Activated naive CD4-positive, alpha-beta T cell treated with anti-CD3 and anti-CD28 coated beads, Interleukin-2, amount 50 U/mL, for 72 hours (primary cell): ENCODE results near the gene FRG2. TPM values are rescaled to one million over a fixed set of nuclear protein-coding genes. Genes with fewer than 3 reads are reported as not detected.
A peak's percentile ranks its signal among the peaks of the same experiment; 100 is the strongest.
"Not testable (repeated sequence)": the region's sequence is repeated elsewhere in the genome, so short reads cannot be mapped to it uniquely, and the experiment has no call there.

Source experiments
- ATAC-seq, 2 donors: fragments of 150-1000 bp; cut with Tn5 transposase; 2 replicates each; pipeline ENCODE4 v1.10.0; 2021; ENCODE audit warnings: mild to moderate bottlenecking in 2 of 2, moderate library complexity in 2 of 2
- DNase-seq, 2 donors: peaks; one replicate each; pipeline ENCODE4 v3.0.0; 2021 to 2022; ENCODE audit warnings: low spot score in 2 of 2
- H3K27ac Mint-ChIP-seq, 2 donors: one replicate each; pipeline ENCODE4 v1.8.0; 2022; ENCODE audit warnings: mild to moderate bottlenecking in 2 of 2, mixed read lengths in 2 of 2
- H3K36me3 Mint-ChIP-seq, 2 donors: one replicate each; pipeline ENCODE4 v1.8.0; 2022; ENCODE audit warnings: mixed read lengths in 2 of 2
- H3K9me3 Mint-ChIP-seq, 2 donors: one replicate each; pipeline ENCODE4 v1.8.0; 2022; ENCODE audit warnings: mixed read lengths in 2 of 2
- total RNA-seq, 2 donors: library from RNA; stranded (reverse); gene quantifications; one replicate each; pipeline ENCODE4 v1.2.3, GENCODE V29; 2022

Gene FRG2
- total RNA-seq, 2 donors from 2014 or later: 0.11 TPM; not detected in 1

DNA sequence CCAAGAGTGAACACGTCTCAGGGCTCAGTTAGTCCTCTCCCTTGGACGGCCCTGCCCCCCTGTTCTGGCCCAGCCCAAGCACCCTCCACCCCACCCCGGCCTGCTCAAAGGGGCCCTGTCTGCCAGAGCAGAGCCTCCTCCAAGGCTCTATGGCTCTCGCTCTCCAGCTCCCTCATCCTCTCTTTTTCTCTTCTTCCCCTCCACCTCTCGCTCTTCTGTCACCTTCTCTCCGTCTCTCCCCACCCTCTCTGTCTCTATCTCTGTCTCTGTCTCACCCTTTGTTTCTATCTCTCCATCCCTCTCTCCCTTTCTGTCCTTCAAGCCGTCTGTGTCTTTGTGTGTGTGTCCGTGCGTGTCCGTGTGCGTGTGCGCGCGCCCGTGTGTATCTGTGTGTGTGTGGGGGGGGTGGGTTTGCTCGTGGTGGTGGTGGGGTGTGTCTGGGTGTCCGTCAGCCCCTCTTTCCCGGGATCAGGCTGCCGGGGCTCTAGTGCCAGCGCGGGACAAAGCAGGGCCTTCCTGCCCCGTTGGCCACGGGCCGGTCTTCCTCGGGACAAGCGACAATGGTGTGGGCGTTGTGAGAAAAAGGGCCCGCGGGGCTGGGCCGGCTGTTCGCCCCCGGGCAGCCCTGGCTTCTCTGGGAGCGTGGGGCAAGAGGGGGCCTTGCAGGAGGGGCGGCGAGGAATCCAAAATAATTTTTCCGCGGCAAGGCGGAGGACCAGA lies 8.7 kb downstream of the FRG2 start:
- H3K36me3 Mint-ChIP-seq: peaks cover 0 to 46% of the 10 kb centered on the region in 2 donors
- peak overlapping the region in 1 of 2 donors; percentile 19 for H3K27ac Mint-ChIP-seq
- DNase-seq: peak in 1 of 2 donors; percentile 4
- H3K9me3 Mint-ChIP-seq: peaks cover 0 to 4% of the 10 kb centered on the region in 2 donors
- ATAC-seq: no peak

DNA sequence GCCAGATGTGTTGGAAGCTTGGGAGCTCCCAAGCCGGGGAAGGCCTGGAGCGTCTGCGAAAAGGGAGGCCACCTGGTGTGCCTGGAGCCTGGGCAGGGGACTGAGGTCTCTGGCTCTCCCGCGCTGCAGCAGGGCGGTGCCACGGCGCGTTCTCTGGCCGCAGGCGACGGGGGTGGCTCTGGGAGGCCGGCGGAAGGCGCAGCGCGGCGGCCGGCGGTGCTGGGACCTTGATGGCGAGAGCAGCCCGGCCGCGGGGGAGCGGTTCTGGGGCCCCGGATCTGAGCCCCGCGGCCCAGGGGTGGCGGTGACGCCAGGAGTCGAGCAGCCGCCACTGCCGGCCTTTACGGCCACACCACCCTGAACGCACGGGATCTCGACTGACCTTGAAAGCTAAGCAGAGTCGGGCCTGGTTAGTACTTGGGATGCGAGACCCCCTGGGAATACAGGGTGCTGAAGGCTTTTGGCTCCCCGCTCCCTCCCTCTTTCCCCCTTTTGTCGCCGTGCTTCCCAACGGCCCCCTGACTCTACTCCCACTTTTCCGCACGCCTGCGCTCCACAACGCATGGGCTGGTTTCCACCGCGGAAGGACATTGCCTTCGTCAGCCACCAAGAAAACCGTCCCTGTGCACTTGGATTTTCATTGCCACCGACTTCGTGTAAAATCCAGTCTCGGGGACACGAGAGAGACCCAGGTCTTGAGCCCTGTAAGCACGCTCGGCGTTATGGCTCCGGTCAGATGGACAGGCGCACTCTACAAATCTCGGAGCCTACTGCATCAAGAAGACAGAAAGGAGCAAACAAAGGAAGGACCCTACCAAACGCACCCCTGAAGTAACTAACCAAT lies 9.5 kb downstream of the FRG2 start:
- no peak overlapping the region for H3K27ac Mint-ChIP-seq
- no peak for ATAC-seq
- H3K9me3 Mint-ChIP-seq: peaks cover 0 to 4% of the 10 kb centered on the region in 2 donors
- peak in 1 of 2 donors; percentile 13 for DNase-seq
- peaks cover 0 to 50% of the 10 kb centered on the region in 2 donors for H3K36me3 Mint-ChIP-seq

DNA sequence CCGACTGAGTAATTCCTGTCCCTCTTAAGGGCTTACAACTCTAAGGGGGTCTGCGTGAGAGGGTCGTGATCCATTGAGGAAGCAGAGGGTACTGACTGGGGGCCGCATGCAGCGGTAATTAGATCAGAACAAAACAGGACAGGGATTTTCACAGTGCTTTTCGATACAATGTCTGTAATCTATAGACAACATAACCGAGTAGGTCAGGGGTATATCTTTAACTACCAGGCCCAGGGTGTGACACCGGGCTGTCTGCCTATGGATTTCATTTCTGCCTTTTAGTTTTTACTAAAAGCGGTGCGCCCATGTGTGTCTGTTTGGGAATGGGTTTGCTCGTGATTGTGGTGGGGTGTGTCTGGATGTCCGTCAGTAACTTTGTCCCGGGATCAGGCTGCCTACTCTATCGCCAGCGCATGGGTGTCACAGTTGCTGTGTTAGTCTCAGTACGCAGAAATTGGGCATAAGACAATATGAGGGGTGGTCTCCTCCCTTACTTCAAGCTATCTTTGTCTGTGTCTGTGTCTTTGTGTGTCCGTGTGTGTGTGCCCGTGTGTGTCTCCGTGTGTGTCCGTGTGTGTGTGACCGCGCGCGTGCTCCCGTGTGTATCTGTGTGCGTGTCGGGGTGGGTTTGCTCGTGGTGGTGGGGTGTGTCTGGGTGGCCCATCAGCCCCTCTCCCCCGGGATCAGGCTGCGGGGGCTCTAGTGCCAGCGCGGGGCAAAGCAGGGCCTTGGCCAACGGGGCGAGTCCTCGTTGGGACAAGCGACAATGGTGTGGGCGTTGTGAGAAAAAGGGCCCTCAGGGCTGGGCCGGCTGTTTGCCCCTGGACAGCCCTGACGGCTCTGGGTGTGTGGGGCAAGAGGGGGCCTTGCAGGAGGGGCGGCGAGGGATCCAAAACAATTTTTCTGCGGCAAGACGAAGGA lies 10.4 kb downstream of the FRG2 start:
- no peak for ATAC-seq
- H3K9me3 Mint-ChIP-seq: peaks cover 0 to 4% of the 10 kb centered on the region in 2 donors
- H3K27ac Mint-ChIP-seq: peak overlapping the region in 1 of 2 donors; percentile 37
- peak in 1 of 2 donors; percentile 2 for DNase-seq
- peaks cover 0 to 49% of the 10 kb centered on the region in 2 donors for H3K36me3 Mint-ChIP-seq

DNA sequence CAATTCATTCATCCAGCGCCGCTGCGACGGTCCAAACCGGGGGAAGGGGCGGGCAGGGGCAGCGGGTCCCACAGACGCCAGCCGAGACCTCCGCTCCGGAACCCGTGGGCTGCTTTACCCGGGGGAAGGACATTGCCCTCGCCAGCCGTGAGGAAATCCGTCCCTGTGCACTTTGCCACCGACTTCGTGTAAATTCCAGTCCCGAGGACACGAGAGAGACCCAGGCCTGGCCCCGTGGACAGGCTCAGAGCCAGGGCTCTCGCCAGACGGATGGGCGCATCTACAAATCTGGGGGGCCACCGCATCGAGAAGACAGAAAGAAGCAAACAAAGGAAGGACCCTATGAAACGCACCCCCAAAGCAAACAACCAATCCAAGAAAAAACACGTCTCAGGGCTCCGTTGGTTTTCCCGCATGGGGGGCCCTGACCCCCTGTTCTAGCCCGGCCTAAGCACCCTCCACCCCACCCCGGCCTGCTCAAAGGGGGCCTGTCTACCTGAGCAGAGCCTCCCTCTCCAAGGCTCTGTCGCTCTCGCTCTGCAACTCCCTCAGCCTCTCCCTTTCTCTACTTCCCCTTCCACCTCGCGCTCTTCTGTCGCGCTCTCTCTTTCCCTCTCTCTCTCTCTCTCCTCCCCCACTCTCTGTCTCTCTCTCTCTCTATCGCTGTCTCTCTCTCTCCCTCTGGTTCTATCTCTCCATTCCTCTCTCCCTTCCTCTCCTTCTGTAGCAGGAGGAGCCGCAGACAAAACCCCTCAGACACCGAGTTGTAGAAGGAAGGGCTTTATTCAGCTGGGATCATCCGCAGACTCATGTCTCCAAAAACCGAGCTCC lies 11.3 kb downstream of the FRG2 start:
- peaks cover 0 to 46% of the 10 kb centered on the region in 2 donors for H3K36me3 Mint-ChIP-seq
- peak overlapping the region in 1 of 2 donors; percentile 37 for H3K27ac Mint-ChIP-seq
- ATAC-seq (no peak), DNase-seq (peak in 1 of 2 donors; percentile 3)
- peaks cover 0 to 4% of the 10 kb centered on the region in 2 donors for H3K9me3 Mint-ChIP-seq

DNA sequence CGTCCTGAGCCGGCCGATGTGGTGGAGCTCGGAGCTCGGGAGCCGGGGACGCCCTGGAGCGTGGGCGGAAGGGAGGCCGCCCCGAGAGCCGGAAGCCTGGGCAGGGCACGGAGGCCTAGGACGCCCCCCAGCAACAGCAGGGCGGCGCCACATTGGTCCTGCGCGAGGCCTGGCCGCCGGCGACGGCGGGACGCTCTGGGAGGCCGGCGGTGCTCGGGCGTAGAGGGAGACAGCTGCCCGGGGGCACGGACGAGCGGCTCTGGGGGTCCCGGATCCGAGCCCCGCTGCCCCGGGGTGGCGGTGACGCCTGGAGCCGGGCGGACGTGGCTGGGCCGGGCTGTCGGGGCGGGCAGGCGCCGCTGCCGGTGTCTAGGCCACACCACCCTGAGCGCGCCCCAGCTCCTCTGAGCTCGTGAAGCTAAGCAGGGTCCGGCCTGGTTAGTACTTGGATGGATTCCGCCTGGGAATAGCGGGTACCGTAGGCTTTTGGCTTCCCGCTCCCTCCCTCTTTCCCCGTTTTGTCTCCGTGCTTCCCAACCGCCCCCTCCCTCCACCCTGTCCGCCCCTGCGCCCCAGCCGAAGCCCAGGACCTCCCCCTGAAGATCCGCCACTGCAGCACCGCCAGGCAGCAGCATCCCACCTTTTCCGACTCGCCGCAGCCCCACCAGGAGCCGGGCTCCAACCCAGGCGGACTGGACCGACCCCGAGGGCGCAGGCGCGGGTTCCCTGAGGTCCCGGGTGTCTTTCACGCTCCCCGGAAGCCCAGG lies 12.1 kb downstream of the FRG2 start:
- DNase-seq: peak in 1 of 2 donors; percentile 11
- Mint-ChIP-seq H3K27ac (no peak overlapping the region), H3K9me3 (peaks cover 0 to 4% of the 10 kb centered on the region in 2 donors)

DNA sequence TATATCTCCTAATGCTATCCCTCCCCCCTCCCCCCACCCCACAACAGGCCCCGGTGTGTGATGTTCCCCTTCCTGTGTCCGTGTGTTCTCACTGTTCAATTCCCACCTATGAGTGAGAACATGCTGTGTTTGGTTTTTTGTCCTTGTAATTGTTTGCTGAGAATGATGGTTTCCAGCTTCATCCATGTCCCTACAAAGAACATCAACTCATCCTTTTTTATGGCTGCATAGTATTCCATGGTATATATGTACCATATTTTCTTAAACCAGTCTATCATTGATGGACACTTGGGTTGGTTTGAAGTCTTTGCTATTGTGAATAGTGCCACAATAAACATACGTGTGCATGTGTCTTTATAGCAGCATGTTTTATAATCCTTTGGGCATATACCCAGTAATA lies 37.1 kb downstream of the FRG2 start:
- ATAC-seq, H3K27ac Mint-ChIP-seq, H3K36me3 Mint-ChIP-seq, DNase-seq, H3K9me3 Mint-ChIP-seq: not testable (repeated sequence)

More for the DNA sequence above, 12.1 kb downstream of the FRG2 start:
- peaks cover 0 to 41% of the 10 kb centered on the region in 2 donors for H3K36me3 Mint-ChIP-seq
- ATAC-seq: peak; percentile 45 to 51

DNA sequence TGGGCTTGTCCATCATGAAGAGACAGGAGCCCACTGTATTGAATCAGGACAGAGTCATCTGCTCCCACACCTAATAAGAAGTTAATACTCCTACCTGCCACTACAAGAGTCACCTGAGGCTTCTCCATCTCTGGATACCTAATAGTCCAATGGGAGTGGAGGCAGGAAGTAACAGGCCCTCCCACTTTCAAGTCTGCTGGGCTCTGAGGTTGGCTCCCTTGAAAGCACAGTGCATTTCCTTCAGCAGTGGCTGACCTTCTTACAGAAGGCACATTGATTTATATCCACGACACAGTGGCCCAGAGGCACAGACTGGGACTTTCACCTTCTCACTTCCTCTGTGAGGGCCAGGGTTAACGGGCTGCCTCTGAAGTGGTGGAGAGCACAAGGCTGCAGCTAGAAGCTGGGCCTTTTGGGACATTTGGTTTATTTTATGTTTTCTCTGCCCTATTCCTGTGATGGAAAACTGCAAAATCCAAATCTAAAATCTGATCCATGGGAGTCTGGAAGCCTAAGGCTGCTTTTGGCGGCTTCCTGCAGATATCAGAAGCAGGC lies 38.1 kb downstream of the FRG2 start:
- Mint-ChIP-seq H3K9me3 (no peaks in the 10 kb centered on the region), H3K36me3 (no peaks in the 10 kb centered on the region), H3K27ac (no peak overlapping the region)
- DNase-seq (no peak), ATAC-seq (no peak)

DNA sequence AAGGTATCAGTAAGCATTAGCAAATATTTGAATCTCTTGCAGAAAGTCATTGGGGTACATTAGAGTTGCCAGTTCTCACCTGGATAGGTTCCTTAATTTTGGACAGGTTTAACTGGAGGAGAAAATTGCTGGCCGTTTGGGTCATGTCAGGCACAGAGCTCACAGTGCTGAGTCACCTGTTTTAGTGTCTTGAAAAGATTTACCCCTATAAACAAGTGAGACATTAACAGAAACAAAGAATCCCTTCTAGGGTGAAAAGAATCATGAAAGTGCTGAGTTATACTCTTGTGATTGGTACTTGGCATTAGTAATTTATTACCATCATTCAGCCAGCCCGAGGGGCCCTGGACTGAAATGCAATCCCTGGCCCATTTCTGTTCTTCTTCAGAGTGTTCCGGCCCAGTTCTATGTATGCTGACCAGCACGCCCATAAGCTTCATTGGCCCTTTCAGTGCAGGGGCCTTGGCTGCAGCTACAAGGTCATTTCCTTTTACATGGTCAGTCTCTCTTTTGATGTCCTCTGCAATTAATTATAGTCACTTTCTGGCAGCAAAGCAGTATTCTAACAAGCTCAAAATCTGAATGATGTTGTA lies 41.3 kb downstream of the FRG2 start:
- not testable (repeated sequence) for H3K36me3 Mint-ChIP-seq, H3K27ac Mint-ChIP-seq, ATAC-seq, DNase-seq, H3K9me3 Mint-ChIP-seq

DNA sequence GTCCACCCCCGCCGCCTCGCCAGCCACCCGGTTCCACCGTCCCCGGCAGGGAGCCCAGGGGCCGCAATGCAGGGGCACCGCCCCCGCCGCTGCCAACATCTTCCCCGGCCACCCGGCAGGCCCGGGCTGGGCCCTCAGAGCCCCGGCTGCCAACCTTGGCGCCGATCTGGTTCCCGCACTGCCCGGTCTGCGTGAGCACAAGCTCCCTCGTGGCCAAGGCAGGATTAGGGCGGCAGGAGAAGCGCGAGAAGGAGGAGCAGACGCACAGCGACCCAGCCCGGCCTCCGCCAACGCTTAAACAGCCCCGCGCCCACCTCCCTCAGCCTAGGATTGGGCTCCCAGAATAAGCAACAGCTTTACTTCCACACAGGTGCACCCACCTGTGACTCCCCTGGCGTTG lies 42.4 kb downstream of the FRG2 start:
- not testable (repeated sequence) for H3K27ac Mint-ChIP-seq, ATAC-seq, H3K36me3 Mint-ChIP-seq, H3K9me3 Mint-ChIP-seq, DNase-seq

DNA sequence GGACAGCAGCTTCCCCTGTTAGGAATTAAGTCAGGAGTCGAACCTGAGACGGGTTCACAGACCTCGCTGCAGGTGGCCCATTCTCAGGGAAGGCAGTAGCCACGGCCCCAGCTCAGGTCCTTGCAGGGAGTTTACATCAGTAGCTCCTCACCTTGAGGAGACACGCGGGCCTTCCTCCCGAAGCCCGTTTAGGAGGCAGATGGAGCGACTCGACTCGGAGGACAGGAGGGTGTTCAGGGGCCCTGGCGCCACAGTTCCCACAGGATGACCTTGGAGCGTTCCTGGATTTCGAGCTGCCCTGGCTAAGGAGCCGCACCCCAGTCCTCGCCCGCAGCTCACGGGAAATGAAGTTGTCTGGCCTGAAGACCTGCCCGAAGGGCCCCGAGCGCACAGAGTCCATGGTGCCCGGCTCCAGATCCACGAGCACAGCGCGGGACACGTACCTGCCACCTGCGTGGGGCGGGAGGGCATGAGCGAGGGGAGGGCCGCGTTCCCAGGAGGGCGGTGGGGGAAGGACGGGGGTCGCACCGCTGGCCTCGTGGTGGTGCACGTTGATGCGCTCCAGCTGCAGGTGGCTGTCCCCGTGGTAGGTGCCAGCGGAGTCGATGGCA lies 43.0 kb downstream of the FRG2 start:
- H3K36me3 Mint-ChIP-seq: not testable (repeated sequence)

DNA sequence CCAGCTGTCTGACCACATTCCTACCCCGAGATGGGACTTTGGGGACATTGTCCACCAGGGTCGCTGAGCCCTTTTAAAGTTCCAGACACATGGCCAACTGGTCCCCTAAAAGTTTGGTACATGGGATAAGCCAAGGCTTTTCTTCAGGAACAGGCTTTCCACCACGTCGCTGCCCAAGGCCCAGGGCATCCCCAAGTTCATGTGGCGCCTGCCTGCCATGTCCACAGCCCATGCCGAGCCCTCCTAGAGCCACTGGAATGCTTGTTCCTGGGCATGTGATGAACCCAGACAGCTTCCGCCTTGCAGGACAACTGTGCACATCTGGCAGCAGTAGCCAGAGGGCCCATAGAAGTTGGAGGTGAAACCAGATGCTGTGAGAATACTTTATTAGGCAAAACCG lies 45.1 kb downstream of the FRG2 start:
- Mint-ChIP-seq H3K27ac (no peak overlapping the region), H3K36me3 (no peaks in the 10 kb centered on the region), H3K9me3 (no peaks in the 10 kb centered on the region)
- DNase-seq (no peak), ATAC-seq (no peak)

More for the DNA sequence above, 43.0 kb downstream of the FRG2 start:
- DNase-seq, ATAC-seq, H3K27ac Mint-ChIP-seq, H3K9me3 Mint-ChIP-seq: not testable (repeated sequence)

DNA sequence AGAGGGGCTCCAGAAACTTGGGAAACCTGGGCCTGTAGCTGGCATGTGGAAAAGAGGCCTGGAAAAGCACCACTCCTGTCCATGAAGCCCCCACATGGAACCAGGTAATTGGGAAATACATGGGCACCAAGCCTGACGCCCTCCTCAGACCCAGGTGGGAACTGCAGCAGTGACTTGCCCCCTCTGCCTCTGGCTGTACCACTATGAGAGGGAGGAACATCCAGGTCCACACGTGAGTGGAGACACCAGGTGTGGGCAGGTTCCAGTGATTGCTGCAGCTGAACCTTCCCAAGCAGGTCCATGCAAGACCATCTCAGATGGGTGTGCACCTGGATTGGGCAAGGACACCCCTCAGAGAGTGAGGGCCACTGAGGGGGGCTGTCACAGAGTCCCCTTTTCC lies 46.8 kb downstream of the FRG2 start:
- not testable (repeated sequence) for H3K27ac Mint-ChIP-seq, H3K36me3 Mint-ChIP-seq, ATAC-seq, DNase-seq, H3K9me3 Mint-ChIP-seq

DNA sequence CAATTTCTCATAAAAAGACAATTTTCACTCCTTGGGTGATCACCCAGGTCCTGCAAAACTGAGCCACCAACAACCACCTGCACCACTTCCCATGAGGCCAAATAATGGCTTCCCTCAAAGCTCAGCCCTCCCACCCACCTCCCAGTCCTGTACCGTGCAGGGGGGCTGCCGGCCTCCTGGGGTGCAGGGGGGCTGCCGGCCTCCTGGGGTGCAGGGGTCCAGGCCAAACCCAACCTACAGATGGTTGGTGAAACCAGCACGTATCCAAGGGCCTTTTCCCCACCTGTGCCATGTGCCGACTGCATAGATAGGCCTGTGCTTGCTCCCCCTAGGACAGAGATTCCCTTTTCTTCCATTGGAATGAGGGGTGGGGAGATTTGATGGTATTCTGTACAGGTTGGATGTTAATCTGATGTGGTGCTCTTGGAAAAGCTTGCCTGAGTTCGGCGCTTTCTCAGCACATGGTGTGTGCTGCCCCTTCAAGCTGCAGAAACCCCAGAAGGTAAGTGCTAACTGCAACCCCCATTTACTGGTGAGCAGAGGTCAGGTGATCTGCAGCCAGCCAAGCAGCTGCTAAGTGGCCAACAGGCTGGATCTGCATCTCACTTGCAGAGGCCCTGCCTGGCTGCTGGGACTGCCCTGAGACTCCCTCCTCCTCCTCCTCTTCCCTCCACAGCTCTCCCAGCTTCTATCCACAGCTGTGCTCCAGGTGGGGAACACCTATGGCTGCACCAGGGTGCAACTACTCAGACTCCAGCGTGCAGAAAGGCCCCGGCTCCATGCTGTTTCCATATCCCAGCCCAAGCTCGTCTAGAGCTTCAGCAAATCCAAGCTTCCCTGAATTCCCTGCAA lies 47.6 kb downstream of the FRG2 start:
- peak overlapping the region in 1 of 2 donors; percentile 32 for H3K27ac Mint-ChIP-seq
- H3K36me3 Mint-ChIP-seq: no peaks in the 10 kb centered on the region
- no peaks in the 10 kb centered on the region for H3K9me3 Mint-ChIP-seq
- ATAC-seq: no peak
- DNase-seq: no peak
